Activated B cell treated with CpG ODN at 0.5 μM for 24 hours (primary cell): Measurements from ENCODE around the gene MALRD1. TPM values are rescaled to one million over a fixed set of nuclear protein-coding genes. Genes with fewer than 3 reads are reported as not detected.

Source experiments
- ATAC-seq: fragments of 200-7000 bp; cut with Tn5 transposase; one replicate; pipeline ENCODE4 v1.10.0; 2021; ENCODE audit warnings: low read depth, mild to moderate bottlenecking, moderate library complexity
- CTCF ChIA-PET: fragments of 350-600 bp; sonication (Branson Sonifier 250); formaldehyde crosslinking; loops from one replicate; lab custom pipeline; 2021; ENCODE audit warnings: antibody characterized with exemption; lab: Charles Lee
- POLR2A ChIA-PET: fragments of 350-600 bp; sonication (Branson Sonifier 250); formaldehyde crosslinking; loops from one replicate; lab custom pipeline; 2021; ENCODE audit warnings: antibody characterized with exemption; lab: Charles Lee
- DNase-seq: peaks from one replicate; pipeline ENCODE4 v3.0.0; 2022
- H3K27ac Mint-ChIP-seq: one replicate; pipeline ENCODE4 v1.8.0; 2020; ENCODE audit warnings: mixed read lengths
- H3K27me3 Mint-ChIP-seq: one replicate; pipeline ENCODE4 v1.8.0; 2021; ENCODE audit warnings: mixed read lengths
- H3K36me3 Mint-ChIP-seq: one replicate; pipeline ENCODE4 v1.8.0; 2021; ENCODE audit warnings: low read depth, mixed read lengths
- H3K4me1 Mint-ChIP-seq: one replicate; pipeline ENCODE4 v1.8.0; 2021; ENCODE audit warnings: mixed read lengths
- H3K4me3 Mint-ChIP-seq: one replicate; pipeline ENCODE4 v1.8.0; 2020; ENCODE audit warnings: mild to moderate bottlenecking, mixed read lengths
- H3K9me3 Mint-ChIP-seq: one replicate; pipeline ENCODE4 v1.8.0; 2020; ENCODE audit warnings: mixed read lengths
- intact Hi-C: fragments of 100-400 bp; cut with micrococcal nuclease; formaldehyde crosslinking; loops from one replicate; pipeline ENCODE4 v1.15.1; 2024
- total RNA-seq: library from RNA; stranded (reverse); gene quantifications from 2 replicates; pipeline ENCODE4 v1.2.3, GENCODE V29; 2022
- TF ChIP-seq, protein P1 (sequence below): fragments of 200-600 bp; IDR thresholded peaks from one replicate; pipeline ENCODE4 v1.8.0; 2022; ENCODE audit warnings: antibody characterized with exemption, mild to moderate bottlenecking

The MALRD1 gene
- total RNA-seq, 1 donor from 2014 or later = not detected

DNA sequence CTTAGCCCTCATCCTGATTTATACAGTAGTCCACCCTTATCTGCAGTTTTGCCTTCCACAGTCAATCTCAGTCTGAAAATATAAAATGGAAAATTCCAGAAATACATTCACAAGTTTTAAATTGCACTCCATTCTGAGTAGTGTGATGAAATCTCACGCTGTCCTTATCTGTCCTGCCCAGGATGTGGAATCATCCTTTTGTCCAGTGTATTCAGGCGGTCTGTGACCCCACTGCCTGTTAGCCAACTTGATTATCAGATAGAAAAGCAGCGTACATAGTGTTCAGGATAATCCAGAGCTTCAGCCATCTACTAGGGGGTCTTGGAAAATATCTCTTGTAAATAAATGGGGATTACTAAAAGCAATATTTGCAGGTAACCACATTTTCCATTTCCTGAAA, 146.3 kb downstream of the MALRD1 start:
- Mint-ChIP-seq H3K4me1 (no peaks in the 10 kb centered on the region), H3K9me3 (peaks cover 2% of the 10 kb centered on the region), H3K27ac (no peak overlapping the region), H3K4me3 (no peak overlapping the region), H3K36me3 (no peaks in the 10 kb centered on the region), H3K27me3 (no peaks in the 10 kb centered on the region)
- intact Hi-C loops = no loop called here
- POLR2A ChIA-PET = no interaction called here
- ATAC-seq (no peak), DNase-seq (no peak)
- CTCF ChIA-PET = no interaction called here
- TF ChIP-seq, protein P1, sequence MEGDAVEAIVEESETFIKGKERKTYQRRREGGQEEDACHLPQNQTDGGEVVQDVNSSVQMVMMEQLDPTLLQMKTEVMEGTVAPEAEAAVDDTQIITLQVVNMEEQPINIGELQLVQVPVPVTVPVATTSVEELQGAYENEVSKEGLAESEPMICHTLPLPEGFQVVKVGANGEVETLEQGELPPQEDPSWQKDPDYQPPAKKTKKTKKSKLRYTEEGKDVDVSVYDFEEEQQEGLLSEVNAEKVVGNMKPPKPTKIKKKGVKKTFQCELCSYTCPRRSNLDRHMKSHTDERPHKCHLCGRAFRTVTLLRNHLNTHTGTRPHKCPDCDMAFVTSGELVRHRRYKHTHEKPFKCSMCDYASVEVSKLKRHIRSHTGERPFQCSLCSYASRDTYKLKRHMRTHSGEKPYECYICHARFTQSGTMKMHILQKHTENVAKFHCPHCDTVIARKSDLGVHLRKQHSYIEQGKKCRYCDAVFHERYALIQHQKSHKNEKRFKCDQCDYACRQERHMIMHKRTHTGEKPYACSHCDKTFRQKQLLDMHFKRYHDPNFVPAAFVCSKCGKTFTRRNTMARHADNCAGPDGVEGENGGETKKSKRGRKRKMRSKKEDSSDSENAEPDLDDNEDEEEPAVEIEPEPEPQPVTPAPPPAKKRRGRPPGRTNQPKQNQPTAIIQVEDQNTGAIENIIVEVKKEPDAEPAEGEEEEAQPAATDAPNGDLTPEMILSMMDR = no peak

DNA sequence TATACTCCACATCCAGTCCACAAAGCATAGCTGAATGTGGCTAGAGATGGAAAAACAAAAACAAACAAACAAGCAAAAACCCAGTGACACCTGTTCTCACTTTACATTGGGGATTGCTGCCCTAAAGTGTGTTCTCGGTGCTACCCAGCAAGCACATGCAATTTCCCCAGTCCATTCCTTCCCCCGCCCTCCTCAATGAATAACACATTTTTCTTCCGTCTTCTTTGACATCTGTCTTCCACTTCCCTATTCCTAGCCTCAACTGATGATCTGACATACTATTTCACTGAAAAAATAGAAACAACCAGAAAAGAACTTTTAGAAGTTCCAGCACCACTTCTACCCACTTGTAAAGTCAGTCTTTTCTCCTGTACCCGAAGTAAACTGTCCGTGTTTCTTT, 147.1 kb downstream of the MALRD1 start:
- CTCF ChIA-PET = no interaction called here
- no peaks in the 10 kb centered on the region for H3K36me3 Mint-ChIP-seq
- H3K27me3 Mint-ChIP-seq = no peaks in the 10 kb centered on the region
- ATAC-seq (no peak), DNase-seq (no peak)
- intact Hi-C loops = no loop called here
- H3K4me1 Mint-ChIP-seq = no peaks in the 10 kb centered on the region
- POLR2A ChIA-PET = no interaction called here
- peaks cover 2% of the 10 kb centered on the region for H3K9me3 Mint-ChIP-seq
- no peak overlapping the region for H3K4me3 Mint-ChIP-seq
- TF ChIP-seq, protein P1 = no peak
- no peak overlapping the region for H3K27ac Mint-ChIP-seq

DNA sequence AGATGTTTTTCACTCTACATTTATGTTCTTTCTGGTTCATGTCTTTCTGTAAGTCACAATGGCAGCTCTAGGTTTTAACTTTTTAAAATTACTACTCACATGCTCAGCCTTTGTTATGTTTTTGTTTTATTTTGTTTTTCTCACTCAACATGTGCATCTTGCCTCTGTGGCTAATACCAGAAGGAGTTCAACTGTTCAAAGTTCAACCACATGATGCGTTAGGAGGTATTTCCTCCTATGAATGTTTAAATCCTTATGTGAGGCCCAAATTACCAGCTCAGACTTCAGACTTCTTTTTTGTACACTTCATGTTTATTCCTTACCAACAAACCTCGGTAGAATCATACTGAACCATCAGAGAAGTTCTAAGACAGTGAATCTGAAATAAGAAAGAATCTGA, 151.6 kb downstream of the MALRD1 start:
- ChIA-PET CTCF (no interaction called here), POLR2A (no interaction called here)
- DNase-seq (no peak), ATAC-seq (no peak)
- TF ChIP-seq, protein P1 = no peak
- Mint-ChIP-seq H3K27ac (no peak overlapping the region), H3K27me3 (no peaks in the 10 kb centered on the region), H3K36me3 (no peaks in the 10 kb centered on the region), H3K4me1 (no peaks in the 10 kb centered on the region), H3K4me3 (no peak overlapping the region), H3K9me3 (peaks cover 3% of the 10 kb centered on the region)
- intact Hi-C loops = no loop called here

DNA sequence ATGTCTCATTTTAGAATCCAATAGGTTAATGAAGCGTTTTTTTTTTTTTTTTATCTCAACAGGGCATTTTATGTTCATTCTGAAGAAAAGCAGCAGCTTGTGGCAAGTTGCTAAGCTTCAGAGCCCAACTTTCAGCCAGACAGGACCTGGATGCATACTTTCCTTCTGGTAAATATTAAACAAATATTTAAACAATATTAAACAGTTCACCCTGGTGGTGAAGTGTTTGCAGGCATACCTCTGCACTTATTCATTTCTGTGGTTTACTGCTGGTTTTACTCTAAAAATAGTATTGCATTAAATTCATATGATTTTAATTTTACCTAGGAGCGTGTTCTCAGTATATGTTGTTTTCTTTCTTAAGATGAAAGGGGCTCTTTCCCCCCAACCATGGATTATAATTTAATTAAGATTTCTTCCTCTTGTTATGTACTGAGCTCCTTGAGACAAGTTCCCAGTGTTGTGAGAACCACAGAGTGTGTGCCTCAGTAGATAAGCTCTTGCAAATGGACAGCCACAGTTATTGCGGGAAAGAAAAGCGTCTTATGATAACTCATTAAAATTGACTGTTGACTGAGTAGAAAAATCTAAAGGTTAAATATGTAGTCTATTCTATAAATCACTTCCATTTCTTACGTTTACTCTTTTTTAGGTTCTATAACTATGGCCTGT, 155.8 kb downstream of the MALRD1 start:
- Mint-ChIP-seq H3K9me3 (peaks cover 3% of the 10 kb centered on the region), H3K36me3 (no peaks in the 10 kb centered on the region), H3K27ac (no peak overlapping the region), H3K4me1 (no peaks in the 10 kb centered on the region), H3K4me3 (no peak overlapping the region), H3K27me3 (no peaks in the 10 kb centered on the region)
- intact Hi-C loops = no loop called here
- CTCF ChIA-PET = no interaction called here
- TF ChIP-seq, protein P1 = no peak
- POLR2A ChIA-PET = no interaction called here
- ATAC-seq (no peak), DNase-seq (no peak)

DNA sequence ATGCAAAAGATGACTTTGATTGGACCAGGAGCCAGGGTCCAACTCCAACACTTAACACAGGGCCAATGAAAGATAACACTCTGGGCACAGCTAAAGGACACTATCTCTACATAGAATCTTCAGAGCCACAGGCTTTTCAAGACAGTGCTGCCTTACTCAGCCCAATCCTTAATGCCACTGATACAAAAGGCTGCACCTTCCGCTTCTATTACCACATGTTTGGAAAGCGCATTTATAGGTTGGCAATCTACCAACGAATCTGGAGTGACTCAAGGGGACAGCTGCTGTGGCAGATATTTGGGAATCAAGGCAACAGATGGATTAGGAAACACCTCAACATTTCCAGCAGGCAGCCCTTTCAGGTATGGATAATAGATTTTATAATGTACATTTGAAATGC, 160.7 kb downstream of the MALRD1 start:
- POLR2A ChIA-PET = no interaction called here
- intact Hi-C loops = no loop called here
- no peak overlapping the region for H3K4me3 Mint-ChIP-seq
- no peaks in the 10 kb centered on the region for H3K27me3 Mint-ChIP-seq
- ATAC-seq = no peak
- peaks cover 4% of the 10 kb centered on the region for H3K9me3 Mint-ChIP-seq
- no peak overlapping the region for H3K27ac Mint-ChIP-seq
- TF ChIP-seq, protein P1 = no peak
- DNase-seq = no peak
- CTCF ChIA-PET = no interaction called here
- no peaks in the 10 kb centered on the region for H3K36me3 Mint-ChIP-seq
- H3K4me1 Mint-ChIP-seq = no peaks in the 10 kb centered on the region
